Activated B cell treated with CpG ODN at 0.5 μM for 24 hours (primary cell): ENCODE data around the gene UBA7. TPM values are rescaled to one million over a fixed set of nuclear protein-coding genes. Genes with fewer than 3 reads are reported as not detected.

Experiments
- ATAC-seq: fragments of 200-7000 bp; cut with Tn5 transposase; one replicate; pipeline ENCODE4 v1.10.0; 2021; ENCODE audit warnings: low read depth, mild to moderate bottlenecking, moderate library complexity
- CTCF ChIA-PET: fragments of 350-600 bp; sonication (Branson Sonifier 250); formaldehyde crosslinking; loops from one replicate; lab custom pipeline; 2021; ENCODE audit warnings: antibody characterized with exemption; lab: Charles Lee
- POLR2A ChIA-PET: fragments of 350-600 bp; sonication (Branson Sonifier 250); formaldehyde crosslinking; loops from one replicate; lab custom pipeline; 2021; ENCODE audit warnings: antibody characterized with exemption; lab: Charles Lee
- DNase-seq: peaks from one replicate; pipeline ENCODE4 v3.0.0; 2022
- H3K27ac Mint-ChIP-seq: one replicate; pipeline ENCODE4 v1.8.0; 2020; ENCODE audit warnings: mixed read lengths
- H3K27me3 Mint-ChIP-seq: one replicate; pipeline ENCODE4 v1.8.0; 2021; ENCODE audit warnings: mixed read lengths
- H3K36me3 Mint-ChIP-seq: one replicate; pipeline ENCODE4 v1.8.0; 2021; ENCODE audit warnings: low read depth, mixed read lengths
- H3K4me1 Mint-ChIP-seq: one replicate; pipeline ENCODE4 v1.8.0; 2021; ENCODE audit warnings: mixed read lengths
- H3K4me3 Mint-ChIP-seq: one replicate; pipeline ENCODE4 v1.8.0; 2020; ENCODE audit warnings: mild to moderate bottlenecking, mixed read lengths
- H3K9me3 Mint-ChIP-seq: one replicate; pipeline ENCODE4 v1.8.0; 2020; ENCODE audit warnings: mixed read lengths
- CTCF ChIP-seq: fragments of 200-600 bp; IDR thresholded peaks from one replicate; pipeline ENCODE4 v1.8.0; 2022; ENCODE audit warnings: antibody characterized with exemption, mild to moderate bottlenecking
- intact Hi-C: fragments of 100-400 bp; cut with micrococcal nuclease; formaldehyde crosslinking; loops from one replicate; pipeline ENCODE4 v1.15.1; 2024
- total RNA-seq: library from RNA; stranded (reverse); gene quantifications from 2 replicates; pipeline ENCODE4 v1.2.3, GENCODE V29; 2022

UBA7 gene
- total RNA-seq, 1 donor from 2014 or later, result 237 TPM

- H3K9me3 Mint-ChIP-seq, result no peaks in the 10 kb centered on the region
- TF ChIP-seq CTCF, result no peak
- H3K36me3 Mint-ChIP-seq, result peaks cover 14% of the 10 kb centered on the region
- intact Hi-C loops, result loop anchor here (5.0 to 10.0 kb wide), 2 partner anchors 47 to 119 kb away; no protein-coding TSS in a partner anchor
- H3K27me3 Mint-ChIP-seq, result no peaks in the 10 kb centered on the region
- no peak for DNase-seq
- H3K4me1 Mint-ChIP-seq, result peaks cover 27% of the 10 kb centered on the region
- ATAC-seq, result no peak
- no peak overlapping the region for H3K27ac Mint-ChIP-seq
- ChIA-PET POLR2A (interaction anchor here (1.1 to 2.8 kb wide), 2 partner anchors 19 to 25 kb away, joined by 8 to 13 read pairs; no protein-coding TSS in a partner anchor), CTCF (interaction anchor here (0.8 to 1.8 kb wide), 2 partner anchors 51 to 458 kb away, joined by 3 to 5 read pairs; no protein-coding TSS in a partner anchor)
- no peak overlapping the region for H3K4me3 Mint-ChIP-seq
Observed at GRCh38 chr3:49788056-49788455, 25.7 kb downstream of the UBA7 start.

GRCh38 chr3:49787536-49787935 lies 26.2 kb downstream of the UBA7 start:
- intact Hi-C loops, result loop anchor here (2.0 to 10.0 kb wide), 3 partner anchors 47 to 1231 kb away; partner anchors contain the start of gene PFKFB4
- CTCF ChIA-PET, result interaction anchor here (1.8 kb wide), 1 partner anchor 51 kb away, joined by 5 read pairs; no protein-coding TSS in a partner anchor
- H3K27ac Mint-ChIP-seq, result no peak overlapping the region

GRCh38 chr3:49787182-49787464 lies 26.6 kb downstream of the UBA7 start:
- Mint-ChIP-seq H3K27ac (peak overlapping the region; percentile 93), H3K27me3 (no peaks in the 10 kb centered on the region), H3K4me1 (peaks cover 30% of the 10 kb centered on the region), H3K4me3 (peak overlapping the region; percentile 91), H3K36me3 (peaks cover 14% of the 10 kb centered on the region), H3K9me3 (no peaks in the 10 kb centered on the region)
- ATAC-seq, result no peak
- ChIA-PET POLR2A (interaction anchor here (0.7 to 2.8 kb wide), 7 partner anchors 16 to 447 kb away, joined by 3 to 24 read pairs (median 8); partner anchors contain the start of genes GMPPB, INKA1 and USP4), CTCF (interaction anchor here (0.9 to 1.8 kb wide), 2 partner anchors 51 to 52 kb away, joined by 3 to 5 read pairs; no protein-coding TSS in a partner anchor)
- DNase-seq, result no peak
- intact Hi-C loops, result loop anchor here (2.0 to 10.0 kb wide), 3 partner anchors 48 to 1230 kb away; partner anchors contain the start of gene PFKFB4
- TF ChIP-seq CTCF, result no peak

More at GRCh38 chr3:49787536-49787935, 26.2 kb downstream of the UBA7 start:
- no peak for ATAC-seq
- H3K36me3 Mint-ChIP-seq, result peaks cover 14% of the 10 kb centered on the region
- TF ChIP-seq CTCF, result no peak
- POLR2A ChIA-PET, result interaction anchor here (0.7 to 2.8 kb wide), 7 partner anchors 16 to 447 kb away, joined by 3 to 24 read pairs (median 8); partner anchors contain the start of genes GMPPB, INKA1 and USP4
- H3K9me3 Mint-ChIP-seq, result no peaks in the 10 kb centered on the region
- H3K4me3 Mint-ChIP-seq, result peak overlapping the region; percentile 91
- DNase-seq, result no peak
- H3K27me3 Mint-ChIP-seq, result no peaks in the 10 kb centered on the region
- peaks cover 27% of the 10 kb centered on the region for H3K4me1 Mint-ChIP-seq

GRCh38 chr3:49786357-49787181 lies 27.2 kb downstream of the UBA7 start, which contains the start of gene IP6K1:
IP6K1 (minus strand) TSS chr3:49786542; CDS start chr3:49748040, 38,502 bp downstream.
- TF ChIP-seq CTCF, result no peak
- CTCF ChIA-PET, result interaction anchor here (0.9 kb wide), 1 partner anchor 52 kb away, joined by 3 read pairs; no protein-coding TSS in a partner anchor
- Mint-ChIP-seq H3K4me3 (peak within 1 kb of the TSS; percentile 91), H3K36me3 (peaks cover 15% of the 10 kb centered on the region), H3K27ac (peak within 1 kb of the TSS; percentile 93), H3K9me3 (no peaks in the 10 kb centered on the region), H3K4me1 (peaks cover 30% of the 10 kb centered on the region), H3K27me3 (no peaks in the 10 kb centered on the region)
- DNase-seq (peak; percentile 97), ATAC-seq (peak; percentile 99)
- intact Hi-C loops, result loop anchor here (1.0 to 10.0 kb wide), 9 partner anchors 19 to 1230 kb away; partner anchors contain the start of genes AMIGO3, APEH, PFKFB4 and TRAIP
- POLR2A ChIA-PET, result interaction anchor here (0.7 to 2.8 kb wide), 18 partner anchors 9 to 317 kb away, joined by 3 to 24 read pairs (median 6); partner anchors contain the start of genes AMIGO3, DAG1, GMPPB and INKA1
